Stimulated activated CD8-positive, alpha-beta memory T cell treated with anti-CD3 and anti-CD28 coated beads, Interleukin-12 subunit alpha, Interleukin-12 subunit beta, amount 100 ng/mL, for 1 hour (primary cell): ENCODE data around the gene SCD5.

Source experiments
- DNase-seq: peaks from one replicate; pipeline ENCODE4 v3.0.0-alpha.2; 2020; ENCODE audit warnings: low read depth

SCD5 gene

DNA sequence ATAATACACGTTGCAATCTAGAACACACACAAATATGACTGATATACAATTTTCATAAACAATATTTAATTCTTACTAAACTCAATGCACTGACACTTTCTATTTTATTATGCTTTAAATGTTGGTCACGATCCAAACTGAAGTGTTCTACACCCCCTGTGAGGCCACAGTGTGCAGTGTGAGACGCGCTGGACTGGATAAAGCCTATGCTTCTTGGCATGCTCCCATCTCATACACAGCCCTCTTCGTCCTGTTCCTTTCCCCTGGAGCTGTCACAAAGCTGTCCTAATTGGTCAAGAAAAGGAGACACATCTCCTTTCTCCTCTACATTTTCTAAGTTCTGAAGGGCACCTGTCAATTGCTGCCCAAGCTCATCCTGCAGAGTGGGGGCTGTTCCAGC is 72.0 kb downstream of the SCD5 start:
- DNase-seq: no peak

DNA sequence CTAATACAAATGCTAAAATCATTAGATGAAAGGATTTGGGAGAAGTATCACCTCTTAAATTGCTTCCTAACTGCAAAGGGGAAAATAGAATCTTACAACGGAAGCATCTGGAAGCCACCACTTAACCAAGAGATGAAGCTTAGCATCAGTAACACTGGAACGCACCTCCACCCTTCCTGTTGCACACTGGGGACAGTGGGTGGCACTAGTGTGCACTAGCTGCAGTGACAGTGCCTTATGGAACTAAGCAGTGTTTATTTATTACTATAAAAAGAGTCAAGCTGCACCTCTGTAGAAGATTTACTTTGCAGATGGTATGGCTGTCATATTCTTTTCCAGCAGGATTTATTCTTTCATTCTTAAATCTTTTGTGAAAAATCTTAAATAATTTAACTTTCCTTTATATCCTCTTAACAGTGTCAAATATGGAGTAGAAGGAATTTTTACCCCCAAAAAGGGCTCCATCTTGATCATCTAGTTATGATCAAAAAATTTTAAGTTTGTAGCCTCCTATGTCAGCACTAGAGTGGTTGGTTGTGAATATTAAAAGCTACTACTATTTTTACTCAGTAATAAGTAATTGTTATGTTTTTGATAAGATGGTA is 76.7 kb downstream of the SCD5 start:
- DNase-seq: no peak

GRCh38 chr4:82718162-82718940 is 80.2 kb downstream of the SCD5 start:
- DNase-seq: no peak

- DNase-seq: no peak
These were observed 82.6 kb downstream of the SCD5 start for GRCh38 chr4:82715731-82716617.

DNA sequence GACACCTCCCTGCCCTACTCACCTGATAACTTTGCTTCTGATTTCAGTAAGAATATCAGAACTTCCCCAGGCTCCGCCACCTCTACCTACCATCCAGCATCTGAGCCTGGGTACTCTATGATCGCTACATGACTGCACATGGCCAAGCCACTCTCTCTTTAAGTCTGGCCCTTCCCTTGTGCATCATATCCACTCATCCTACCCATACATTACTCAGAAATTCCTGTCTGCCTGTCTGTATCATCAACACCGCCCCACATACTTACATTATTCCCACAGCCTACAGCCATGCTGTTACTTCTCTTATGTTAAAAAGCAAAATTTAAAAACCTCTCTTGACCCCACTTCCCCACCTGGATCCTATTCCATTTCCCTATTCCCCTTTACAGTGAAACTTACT is 84.7 kb downstream of the SCD5 start:
- DNase-seq: no peak

DNA sequence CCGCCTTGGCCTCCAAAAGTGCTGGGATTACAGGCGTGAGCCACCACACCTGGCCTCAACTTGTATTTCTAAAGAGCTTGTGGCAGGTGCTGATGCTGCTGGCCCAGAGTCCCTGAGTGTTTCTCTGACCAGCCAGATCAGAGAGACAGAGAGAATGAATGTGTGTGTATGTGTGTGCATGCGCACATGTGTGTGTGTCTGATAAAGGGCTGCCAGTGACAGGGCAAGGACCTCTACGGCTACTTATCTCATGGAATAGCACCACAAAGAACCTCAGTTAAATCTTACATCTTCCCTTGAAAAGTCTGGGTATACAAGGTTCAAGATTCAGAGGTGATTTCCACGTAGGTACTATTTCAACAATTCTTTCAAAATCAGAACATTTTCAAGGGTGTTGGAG is 86.0 kb downstream of the SCD5 start:
- DNase-seq: no peak

DNA sequence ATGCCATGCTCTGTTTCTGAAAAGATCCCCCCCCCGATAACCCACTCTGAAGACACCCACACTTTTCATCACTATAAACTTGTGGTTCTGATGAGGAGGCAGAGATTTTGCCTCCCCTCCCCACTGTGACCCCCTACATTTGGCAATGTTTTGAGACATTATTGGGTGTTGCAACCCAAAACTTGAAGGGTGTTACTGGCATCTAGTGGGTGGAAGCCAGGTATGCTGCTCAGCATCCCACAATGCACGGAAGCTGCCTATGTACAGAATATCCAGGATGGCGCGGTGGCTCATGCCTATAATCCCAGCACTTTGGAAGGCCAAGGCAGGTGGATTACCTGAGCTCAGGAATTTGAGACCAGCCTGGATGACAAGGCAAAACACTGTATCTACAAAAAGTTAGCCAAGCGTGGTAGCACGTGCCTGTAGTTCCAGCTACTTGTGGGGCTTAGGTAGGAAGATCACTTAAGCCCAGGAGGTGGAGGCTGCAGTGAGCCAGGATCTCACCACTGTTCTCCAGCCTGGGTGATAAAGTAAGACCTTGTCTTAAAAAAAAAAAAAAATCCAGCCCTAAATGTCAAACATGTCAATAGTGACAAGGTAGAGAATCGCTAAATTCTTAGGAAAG is 87.3 kb downstream of the SCD5 start:
- DNase-seq: no peak

- no peak for DNase-seq
These were observed 88.2 kb downstream of the SCD5 start for GRCh38 chr4:82710197-82710929.

DNA sequence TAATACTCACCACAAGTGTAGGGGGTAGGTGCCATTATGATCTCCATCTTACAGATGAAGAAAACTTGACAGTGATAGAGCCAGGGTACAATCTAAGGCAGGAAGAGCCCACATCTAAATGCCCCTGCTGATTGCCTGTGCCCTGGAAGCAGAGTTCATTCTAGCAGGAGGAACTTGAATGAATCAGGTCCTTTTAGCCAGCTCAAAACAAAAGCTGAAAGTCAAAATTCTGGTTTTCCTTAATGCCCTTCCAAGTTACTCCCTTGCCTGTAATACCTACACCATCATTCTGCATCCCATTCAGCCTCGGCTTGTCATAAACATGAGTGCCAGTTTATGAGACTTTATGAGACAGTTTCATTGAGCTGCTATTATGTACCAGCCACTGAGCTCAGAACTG is 89.6 kb downstream of the SCD5 start:
- no peak for DNase-seq

GRCh38 chr4:82706349-82707000 is 92.1 kb downstream of the SCD5 start:
- no peak for DNase-seq

GRCh38 chr4:82705928-82706300 is 92.7 kb downstream of the SCD5 start:
- no peak for DNase-seq

GRCh38 chr4:82705169-82705927 is 93.2 kb downstream of the SCD5 start:
- DNase-seq: no peak

- DNase-seq: no peak
These were observed 94.4 kb downstream of the SCD5 start for GRCh38 chr4:82704156-82704555.

DNA sequence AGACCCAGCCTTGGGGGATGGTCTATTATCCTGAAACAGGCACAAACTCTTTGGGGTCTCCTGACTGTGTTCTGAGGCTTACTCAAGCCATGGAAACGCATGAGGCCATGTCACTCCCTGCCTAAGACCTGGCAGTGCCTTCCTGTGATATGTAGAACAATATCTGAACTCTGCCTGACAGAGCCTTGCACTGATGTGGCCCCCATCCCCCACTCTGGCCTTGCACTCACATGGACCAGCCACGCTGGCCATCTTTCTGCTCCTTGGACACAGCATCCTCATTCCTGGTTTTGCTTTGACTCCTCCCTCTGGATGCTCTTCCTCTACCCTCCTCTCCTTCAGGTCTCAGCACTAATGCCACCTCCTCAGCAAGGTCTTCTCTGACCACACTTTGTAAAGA is 100.2 kb downstream of the SCD5 start:
- no peak for DNase-seq

DNA sequence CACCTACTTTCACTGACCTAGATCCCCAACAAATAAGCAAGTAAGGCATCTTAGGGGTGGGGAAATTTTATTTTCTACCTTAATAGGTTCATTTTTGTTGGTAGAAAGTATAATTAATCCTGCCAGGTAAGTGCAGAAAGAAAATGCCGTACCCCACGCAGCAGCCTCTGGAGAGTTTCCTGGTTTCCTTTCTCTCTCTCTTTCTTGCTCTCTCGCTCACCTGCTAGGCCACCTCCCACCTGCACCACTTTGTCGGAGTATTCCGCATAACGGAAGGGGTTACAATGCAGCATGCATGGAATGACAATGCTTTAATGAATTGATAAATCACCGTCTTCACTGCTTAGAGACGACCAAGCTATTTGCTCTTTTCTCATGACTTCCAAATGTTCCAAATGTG is 101.0 kb downstream of the SCD5 start:
- no peak for DNase-seq

DNA sequence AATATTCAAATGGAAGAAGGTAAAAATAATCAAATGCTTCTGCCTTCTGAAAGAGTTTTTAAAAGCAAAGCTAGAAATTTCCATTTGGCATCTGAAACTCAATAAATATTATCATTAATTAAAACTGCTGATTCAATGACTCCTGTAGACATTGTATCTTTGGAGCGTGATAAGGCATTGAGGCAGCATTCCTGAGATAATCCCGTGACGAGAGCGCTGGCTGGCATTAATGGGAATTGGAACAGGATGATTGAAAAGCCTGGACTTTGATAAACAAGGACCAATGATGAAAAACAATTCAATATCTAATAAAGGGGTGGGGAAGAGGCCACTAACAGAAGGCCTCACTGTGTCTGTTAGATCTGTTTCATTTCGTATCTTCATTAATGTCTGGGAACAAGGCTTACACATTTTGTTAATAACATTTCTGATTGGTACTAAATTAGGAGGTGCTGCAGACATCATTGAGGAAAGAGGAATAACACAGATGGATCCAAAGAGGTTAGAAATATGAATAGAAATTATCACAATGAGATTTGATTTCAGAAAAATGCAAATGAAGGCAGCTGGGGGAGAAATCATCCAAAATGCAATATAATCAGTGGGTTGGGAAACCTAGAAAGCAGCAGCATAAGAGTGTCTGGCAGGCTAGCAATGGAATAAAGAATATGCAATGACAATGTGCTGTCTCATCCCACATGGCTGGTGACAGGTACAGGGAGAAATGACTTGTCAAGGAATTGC is 102.3 kb downstream of the SCD5 start:
- DNase-seq: no peak

- no peak for DNase-seq
These were observed 103.7 kb downstream of the SCD5 start for GRCh38 chr4:82694892-82695291.

- no peak for DNase-seq
These were observed 104.5 kb downstream of the SCD5 start for GRCh38 chr4:82694046-82694445.

DNA sequence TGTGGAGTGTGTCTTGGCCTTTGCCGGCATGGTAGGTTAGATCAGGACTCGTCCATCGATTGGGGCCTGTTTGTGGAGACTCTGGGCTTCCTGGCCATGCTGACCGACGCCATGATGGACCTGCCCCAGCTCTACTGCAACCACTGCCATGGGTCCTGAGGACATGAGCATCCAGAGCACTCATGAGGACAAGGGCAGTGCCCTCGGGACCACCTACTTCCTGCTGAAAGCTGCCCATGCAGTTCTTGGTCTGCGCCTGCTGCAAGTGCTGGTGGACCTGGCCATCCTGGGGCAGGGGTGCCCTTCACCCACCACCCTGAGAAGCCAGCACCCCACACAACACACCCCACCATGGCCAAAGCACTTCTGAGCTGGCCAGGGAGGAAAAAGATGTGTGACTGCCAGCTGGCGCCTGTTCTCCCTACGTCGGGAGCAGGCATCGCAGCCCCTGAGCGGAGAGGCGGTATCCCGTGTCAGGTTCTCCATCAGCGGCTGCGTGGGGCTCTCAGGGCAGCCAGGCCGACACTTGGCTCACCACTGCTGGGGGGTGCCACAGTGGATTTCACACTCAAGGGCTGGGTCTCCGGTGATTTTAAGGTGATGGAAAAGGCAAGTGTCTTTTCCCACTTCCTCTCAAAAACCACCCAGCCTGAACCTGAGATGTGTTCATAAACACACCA is 106.4 kb downstream of the SCD5 start:
- DNase-seq: no peak
